ENCODE measurements around the gene LRRC38.

LRRC38 gene

GRCh38 chr1:13540866-13541265, 27.1 kb upstream of the LRRC38 start:
- in situ Hi-C loops (cut with HindIII; ENCODE audit: low sequenced_read_pairs) = no loop called here
- no peak for DNase-seq (ENCODE audit: low read depth, low spot score)
- TF ChIP-seq CTCF (IDR thresholded peaks at IDR 0.05; ENCODE audit: low read depth, low read length) = no peak
- no peak overlapping the region for H3K4me3 ChIP-seq (ENCODE audit: low read depth, low read length)

GRCh38 chr1:13539683-13540082, 25.9 kb upstream of the LRRC38 start:
- no peak for DNase-seq (ENCODE audit: low read depth, low spot score)
- H3K4me3 ChIP-seq (ENCODE audit: low read depth, low read length) = no peak overlapping the region
- in situ Hi-C loops (cut with HindIII; ENCODE audit: low sequenced_read_pairs) = no loop called here
- TF ChIP-seq CTCF (IDR thresholded peaks at IDR 0.05; ENCODE audit: low read depth, low read length) = no peak

GRCh38 chr1:13538832-13539231, 25.0 kb upstream of the LRRC38 start:
- in situ Hi-C loops (cut with HindIII; ENCODE audit: low sequenced_read_pairs) = no loop called here

GRCh38 chr1:13536571-13536970, 22.8 kb upstream of the LRRC38 start:
- H3K4me3 ChIP-seq (ENCODE audit: low read depth, low read length) = no peak overlapping the region
- DNase-seq (ENCODE audit: low read depth, low spot score) = no peak
- no peak for TF ChIP-seq CTCF (IDR thresholded peaks at IDR 0.05; ENCODE audit: low read depth, low read length)
- in situ Hi-C loops (cut with HindIII; ENCODE audit: low sequenced_read_pairs) = no loop called here

More at GRCh38 chr1:13538832-13539231, 25.0 kb upstream of the LRRC38 start:
- no peak for TF ChIP-seq CTCF (IDR thresholded peaks at IDR 0.05; ENCODE audit: low read depth, low read length)
- no peak overlapping the region for H3K4me3 ChIP-seq (ENCODE audit: low read depth, low read length)
- DNase-seq (ENCODE audit: low read depth, low spot score) = no peak

- in situ Hi-C loops (cut with HindIII; ENCODE audit: low sequenced_read_pairs) = no loop called here
- no peak overlapping the region for H3K4me3 ChIP-seq (ENCODE audit: low read depth, low read length)
- no peak for TF ChIP-seq CTCF (IDR thresholded peaks at IDR 0.05; ENCODE audit: low read depth, low read length)
- no peak for DNase-seq (ENCODE audit: low read depth, low spot score)
Measured at GRCh38 chr1:13535227-13535626, 21.4 kb upstream of the LRRC38 start.

GRCh38 chr1:13528320-13528719, 14.5 kb upstream of the LRRC38 start:
- no peak for TF ChIP-seq CTCF (IDR thresholded peaks at IDR 0.05; ENCODE audit: low read depth, low read length)
- H3K4me3 ChIP-seq (ENCODE audit: low read depth, low read length) = no peak overlapping the region
- DNase-seq (ENCODE audit: low read depth, low spot score) = no peak
- in situ Hi-C loops (cut with HindIII; ENCODE audit: low sequenced_read_pairs) = no loop called here

Data from astrocyte of the spinal cord (primary cell).